Mesenchymal stem cell (in vitro differentiated cells and primary cell): Measurements from ENCODE around the gene KRT75.

ENCODE experiments used
- DNase-seq: peaks from one replicate; pipeline ENCODE4 v3.0.0-alpha.2; 2013
- H2AFZ ChIP-seq: one replicate; pipeline ENCODE4 v1.6.1; 2013; ENCODE audit warnings: low read depth, mild to moderate bottlenecking, control low read depth, inconsistent platforms, low read length, moderate library complexity
- H2AK5ac ChIP-seq: 2 replicates; pipeline ENCODE4 v1.6.1; 2013; ENCODE audit warnings: low read length, moderate library complexity, mild to moderate bottlenecking, inconsistent platforms; ENCODE audit not compliant: severe bottlenecking
- H2BK120ac ChIP-seq: one replicate; pipeline ENCODE4 v1.6.1; 2013; ENCODE audit warnings: low read depth, mild to moderate bottlenecking, inconsistent platforms, low read length, moderate library complexity
- H2BK12ac ChIP-seq, 2 experiments: one replicate each; pipeline ENCODE4 v1.6.1; 2013; ENCODE audit warnings: inconsistent platforms in 2 of 2, low read length in 2 of 2, mild to moderate bottlenecking in 2 of 2, moderate library complexity in 2 of 2, control low read depth in 1 of 2
- H2BK15ac ChIP-seq: one replicate; pipeline ENCODE4 v1.6.1; 2013; ENCODE audit warnings: mild to moderate bottlenecking, low read depth, inconsistent platforms; ENCODE audit not compliant: poor library complexity, severe bottlenecking
- H2BK5ac ChIP-seq: 2 replicates; pipeline ENCODE4 v1.6.1; 2013; ENCODE audit warnings: low read depth, mild to moderate bottlenecking, low read length, control low read depth, inconsistent platforms; ENCODE audit not compliant: poor library complexity, severe bottlenecking
- H3K14ac ChIP-seq, 2 experiments: one replicate each; pipeline ENCODE4 v1.6.1; 2013; ENCODE audit warnings: inconsistent platforms in 2 of 2, low read length in 2 of 2, control low read depth in 1 of 2, mild to moderate bottlenecking in 1 of 2, moderate library complexity in 1 of 2
- H3K18ac ChIP-seq, 2 experiments: one replicate each; pipeline ENCODE4 v1.6.1; 2013; ENCODE audit warnings: inconsistent platforms in 2 of 2, low read length in 2 of 2, control low read depth in 1 of 2, low read depth in 1 of 2, mild to moderate bottlenecking in 1 of 2
- H3K23ac ChIP-seq, 2 experiments: one replicate each; pipeline ENCODE4 v1.6.1; 2013; ENCODE audit warnings: inconsistent platforms in 2 of 2, low read length in 2 of 2, mild to moderate bottlenecking in 2 of 2, moderate library complexity in 2 of 2, control low read depth in 1 of 2
- H3K27ac ChIP-seq: 2 replicates; pipeline ENCODE4 v1.5.1; 2013; ENCODE audit warnings: mild to moderate bottlenecking, moderate library complexity, low read length, control low read depth, inconsistent platforms; ENCODE audit not compliant: poor library complexity, severe bottlenecking
- H3K27me3 ChIP-seq, 2 experiments: 2 replicates each; pipeline versions ENCODE4 v1.6.1 to v1.7.0; 2013; ENCODE audit warnings: low read length in 2 of 2, mild to moderate bottlenecking in 2 of 2, moderate library complexity in 2 of 2, control low read depth in 1 of 2, inconsistent platforms in 1 of 2; ENCODE audit not compliant: control insufficient read depth in 1 of 2, insufficient read depth in 1 of 2
- H3K36me3 ChIP-seq, 2 experiments: 2 replicates each; pipeline versions ENCODE4 v1.6.1 to v1.7.0; 2013; ENCODE audit warnings: low read length in 2 of 2, control low read depth in 1 of 2, inconsistent platforms in 1 of 2, low read depth in 1 of 2, mild to moderate bottlenecking in 1 of 2; ENCODE audit not compliant: insufficient read depth in 2 of 2, control insufficient read depth in 1 of 2
- H3K4ac ChIP-seq, 2 experiments: one replicate each; pipeline ENCODE4 v1.6.1; 2013; ENCODE audit warnings: inconsistent platforms in 2 of 2, low read length in 2 of 2, mild to moderate bottlenecking in 2 of 2, moderate library complexity in 2 of 2, control low read depth in 1 of 2, low read depth in 1 of 2
- H3K4me1 ChIP-seq: 2 replicates; pipeline ENCODE4 v1.6.1; 2013; ENCODE audit warnings: low read depth, low read length, control low read depth; ENCODE audit not compliant: control insufficient read depth, insufficient read depth
- H3K4me2 ChIP-seq: 2 replicates; pipeline ENCODE4 v1.6.1; 2013; ENCODE audit warnings: low read length, mild to moderate bottlenecking, inconsistent platforms; ENCODE audit not compliant: poor library complexity, severe bottlenecking
- H3K4me3 ChIP-seq, 2 experiments: 2 replicates each; pipeline versions ENCODE4 v1.5.1 to v1.7.0; 2013; ENCODE audit warnings: low read length in 2 of 2, mild to moderate bottlenecking in 2 of 2, control low read depth in 1 of 2, low read depth in 1 of 2; ENCODE audit not compliant: insufficient read depth in 1 of 2
- H3K79me1 ChIP-seq: replicated peaks from 2 replicates; pipeline ENCODE4 v1.6.1; 2013; ENCODE audit warnings: mild to moderate bottlenecking, control low read depth, low read length, inconsistent platforms; ENCODE audit not compliant: poor library complexity, severe bottlenecking
- H3K9ac ChIP-seq: 2 replicates; pipeline ENCODE4 v1.7.0; 2013; ENCODE audit warnings: mild to moderate bottlenecking, low read length, moderate library complexity
- H3K9me3 ChIP-seq: 2 replicates; pipeline ENCODE4 v1.7.0; 2013; ENCODE audit warnings: mild to moderate bottlenecking, low read length; ENCODE audit not compliant: control insufficient read depth
- H4K8ac ChIP-seq: one replicate; pipeline ENCODE4 v1.6.1; 2013; ENCODE audit warnings: inconsistent platforms, mild to moderate bottlenecking, low read length, moderate library complexity
- H4K91ac ChIP-seq: one replicate; pipeline ENCODE4 v1.6.1; 2013; ENCODE audit warnings: mild to moderate bottlenecking, low read length, inconsistent platforms
- WGBS: methylation state at CpG from one replicate; pipeline ENCODE4 v1.1.7; 2013; ENCODE audit warnings: mixed read lengths; 5-methylcytosine and 5-hydroxymethylcytosine counted together

KRT75 gene

GRCh38 chr12:52382854-52383253 is 51.3 kb downstream of the KRT75 start:
- Histone ChIP-seq H3K4me3 (no peak overlapping the region), H3K27me3 (peaks cover 64 to 80% of the 10 kb centered on the region in 2 experiments), H2BK120ac (no peak overlapping the region), H2AFZ (no peak overlapping the region), H3K4me1 (no peaks in the 10 kb centered on the region), H3K4ac (no peak overlapping the region), H4K8ac (no peak overlapping the region), H3K9me3 (no peaks in the 10 kb centered on the region), H3K79me1 (no peaks in the 10 kb centered on the region), H3K4me2 (no peak overlapping the region), H4K91ac (no peak overlapping the region), H3K9ac (no peak overlapping the region), H2BK12ac (no peak overlapping the region), H3K27ac (no peak overlapping the region), H3K14ac (no peak overlapping the region), H2BK15ac (no peak overlapping the region), H2AK5ac (no peak overlapping the region), H3K23ac (no peak overlapping the region), H2BK5ac (no peak overlapping the region), H3K18ac (no peak overlapping the region), H3K36me3 (no peaks in the 10 kb centered on the region)
- 82% methylated on average over 2 of the region's 2 CpGs for WGBS
- no peak for DNase-seq

- H3K4me3 ChIP-seq: no peak overlapping the region
- no peak for DNase-seq
- no peak overlapping the region for H3K23ac ChIP-seq
Measured at GRCh38 chr12:52381206-52381605, 53.0 kb downstream of the KRT75 start.

GRCh38 chr12:52380271-52380694 is 53.9 kb downstream of the KRT75 start:
- 52% methylated on average over 15 of the region's 15 CpGs for WGBS
- H2AFZ ChIP-seq: no peak overlapping the region
- H3K14ac ChIP-seq: peak overlapping the region in 1 of 2 experiments; percentile 71
- H3K36me3 ChIP-seq: no peaks in the 10 kb centered on the region
- H3K27ac ChIP-seq: no peak overlapping the region
- H3K4me1 ChIP-seq: peaks cover 1% of the 10 kb centered on the region
- no peak overlapping the region for H2AK5ac ChIP-seq
- no peak overlapping the region for H3K4ac ChIP-seq
- no peak overlapping the region for H2BK12ac ChIP-seq
- H2BK15ac ChIP-seq: no peak overlapping the region
- H3K79me1 ChIP-seq: no peaks in the 10 kb centered on the region
- H3K9ac ChIP-seq: no peak overlapping the region
- H3K23ac ChIP-seq: no peak overlapping the region
- H4K8ac ChIP-seq: no peak overlapping the region
- no peak overlapping the region for H2BK120ac ChIP-seq
- no peak overlapping the region for H3K4me2 ChIP-seq
- DNase-seq: peak; percentile 16
- no peaks in the 10 kb centered on the region for H3K9me3 ChIP-seq
- peak overlapping the region in 1 of 2 experiments; percentile 20 for H3K4me3 ChIP-seq
- H2BK5ac ChIP-seq: no peak overlapping the region
- no peak overlapping the region for H4K91ac ChIP-seq
- H3K18ac ChIP-seq: no peak overlapping the region
- H3K27me3 ChIP-seq: peaks cover 77 to 80% of the 10 kb centered on the region in 2 experiments

More at GRCh38 chr12:52381206-52381605, 53.0 kb downstream of the KRT75 start:
- H3K4ac ChIP-seq: no peak overlapping the region
- H3K36me3 ChIP-seq: no peaks in the 10 kb centered on the region
- no peak overlapping the region for H2AK5ac ChIP-seq
- no peak overlapping the region for H4K8ac ChIP-seq
- no peak overlapping the region for H3K14ac ChIP-seq
- H2BK120ac ChIP-seq: no peak overlapping the region
- no peak overlapping the region for H2AFZ ChIP-seq
- no peak overlapping the region for H2BK12ac ChIP-seq
- no peak overlapping the region for H3K27ac ChIP-seq
- no peaks in the 10 kb centered on the region for H3K9me3 ChIP-seq
- no peak overlapping the region for H2BK5ac ChIP-seq
- H3K9ac ChIP-seq: no peak overlapping the region
- H3K4me1 ChIP-seq: peaks cover 1% of the 10 kb centered on the region
- no peaks in the 10 kb centered on the region for H3K79me1 ChIP-seq
- H3K18ac ChIP-seq: no peak overlapping the region
- H3K4me2 ChIP-seq: no peak overlapping the region
- WGBS: 85% methylated on average over 6 of the region's 8 CpGs
- H2BK15ac ChIP-seq: no peak overlapping the region
- no peak overlapping the region for H4K91ac ChIP-seq
- peaks cover 72 to 81% of the 10 kb centered on the region in 2 experiments for H3K27me3 ChIP-seq

- H3K4me3 ChIP-seq: no peak overlapping the region
- no peak overlapping the region for H3K18ac ChIP-seq
- H3K27me3 ChIP-seq: peaks cover 73 to 74% of the 10 kb centered on the region in 2 experiments
- no peak overlapping the region for H2AFZ ChIP-seq
- H3K9me3 ChIP-seq: no peaks in the 10 kb centered on the region
- no peak overlapping the region for H3K9ac ChIP-seq
- no peak overlapping the region for H3K23ac ChIP-seq
- H2BK5ac ChIP-seq: no peak overlapping the region
- H4K91ac ChIP-seq: no peak overlapping the region
- DNase-seq: no peak
- H3K27ac ChIP-seq: no peak overlapping the region
- no peak overlapping the region for H2AK5ac ChIP-seq
- 52% methylated on average over 2 of the region's 6 CpGs for WGBS
- H2BK120ac ChIP-seq: no peak overlapping the region
- no peak overlapping the region for H3K4me2 ChIP-seq
- H3K4ac ChIP-seq: no peak overlapping the region
- H2BK15ac ChIP-seq: no peak overlapping the region
- no peak overlapping the region for H2BK12ac ChIP-seq
- H3K4me1 ChIP-seq: peaks cover 1% of the 10 kb centered on the region
- H3K14ac ChIP-seq: no peak overlapping the region
- H3K79me1 ChIP-seq: no peaks in the 10 kb centered on the region
- no peak overlapping the region for H4K8ac ChIP-seq
- H3K36me3 ChIP-seq: no peaks in the 10 kb centered on the region
Measured at GRCh38 chr12:52379536-52379935, 54.6 kb downstream of the KRT75 start.
